K562 (cell line): Measurements from ENCODE around the gene CRADD. TPM values are rescaled to one million over a fixed set of nuclear protein-coding genes. Genes with fewer than 3 reads are reported as not detected.

Source experiments
- BDP1 ChIP-seq: IDR thresholded peaks from 3 replicates; pipeline ENCODE4 v1.6.1; 2011; ENCODE audit not compliant: insufficient read length, insufficient read depth
- CXXC5 ChIP-seq: fragments of 250-450 bp; sonication (Bioruptor Pico); IDR thresholded peaks from 2 replicates; pipeline ENCODE4 v1.8.0; 2022; ENCODE audit warnings: inconsistent platforms, mild to moderate bottlenecking, moderate library complexity
- DMBX1 ChIP-seq: fragments of 250-450 bp; sonication (Bioruptor Pico); IDR thresholded peaks from 2 replicates; pipeline ENCODE4 v1.8.0; 2022; ENCODE audit warnings: inconsistent platforms, mild to moderate bottlenecking, moderate library complexity, borderline replicate concordance
- EP300 ChIP-seq: IDR thresholded peaks from 2 replicates; pipeline ENCODE4 v1.6.1; 2012; ENCODE audit warnings: low read length, improper control_type of control experiment
- GABPA ChIP-seq: fragments of 200-800 bp; sonication (Bioruptor generic); conservative IDR thresholded peaks from 2 replicates; pipeline ENCODE4 v1.6.1; 2016; ENCODE audit warnings: low read depth, missing genetic modification characterization, missing compliant biosample characterization
- HNRNPK ChIP-seq: fragments of 200-400 bp; formaldehyde crosslinking; IDR thresholded peaks from one replicate; pipeline ENCODE4 v1.6.1; 2018; ENCODE audit warnings: mild to moderate bottlenecking, low read depth, low read length; ENCODE audit not compliant: poor library complexity, severe bottlenecking
- JUND ChIP-seq, 2 experiments: IDR thresholded peaks; 2 replicates in 1 of 2; 3 replicates in 1 of 2; pipeline ENCODE4 v1.6.1; 2011; ENCODE audit warnings: borderline replicate concordance in 2 of 2, low read depth in 2 of 2, low read length in 2 of 2, improper control_type of control experiment in 1 of 2, missing biosample characterization in 1 of 2, missing genetic modification characterization in 1 of 2, missing genetic modification reagents in 1 of 2
- MEIS2 ChIP-seq: fragments of 450-650 bp; IDR thresholded peaks from 2 replicates; pipeline ENCODE4 v1.6.1; 2014; ENCODE audit warnings: mild to moderate bottlenecking; ENCODE audit not compliant: partially characterized antibody
- NR2C1 ChIP-seq, 2 experiments: fragments of 450-650 bp; IDR thresholded peaks; 2 replicates each; pipeline ENCODE4 v1.6.1; 2017; ENCODE audit warnings: mild to moderate bottlenecking in 2 of 2, antibody characterized with exemption in 1 of 2, inconsistent platforms in 1 of 2, missing compliant biosample characterization in 1 of 2, missing genetic modification characterization in 1 of 2
- OTX1 ChIP-seq: fragments of 450-650 bp; formaldehyde crosslinking; IDR thresholded peaks from 2 replicates; pipeline ENCODE4 v1.4.0; 2022; ENCODE audit warnings: mild to moderate bottlenecking
- POLR2AphosphoS5 ChIP-seq: IDR thresholded peaks from 2 replicates; pipeline ENCODE4 v1.6.1; 2011; ENCODE audit warnings: mild to moderate bottlenecking, low read depth, low read length, moderate library complexity; ENCODE audit not compliant: control insufficient read depth, insufficient read depth
- PTTG1 ChIP-seq: fragments of 450-650 bp; IDR thresholded peaks from 2 replicates; pipeline ENCODE4 v1.6.1; 2016; ENCODE audit warnings: low read depth, mild to moderate bottlenecking, missing genetic modification characterization, missing compliant biosample characterization
- PURB ChIP-seq: sonication (generic); formaldehyde crosslinking; IDR thresholded peaks from 2 replicates; pipeline ENCODE4 v1.9.0; 2021; ENCODE audit warnings: low read depth, mild to moderate bottlenecking, missing genetic modification reagents
- RBFOX2 ChIP-seq: fragments of 200-400 bp; formaldehyde crosslinking; IDR thresholded peaks from 2 replicates; pipeline ENCODE4 v1.6.1; 2017; ENCODE audit warnings: low read depth, mild to moderate bottlenecking, low read length, moderate library complexity
- RBM39 ChIP-seq: fragments of 200-400 bp; formaldehyde crosslinking; optimal IDR thresholded peaks from 2 replicates; pipeline ENCODE3; 2018; ENCODE audit warnings: low read depth, low read length
- TFAM ChIP-seq: fragments of 250-450 bp; sonication (Bioruptor Pico); conservative IDR thresholded peaks from 2 replicates; pipeline ENCODE4 v1.5.0; 2021; ENCODE audit warnings: mild to moderate bottlenecking, moderate library complexity
- ZNF766 ChIP-seq: fragments of 200-800 bp; sonication (Bioruptor generic); conservative IDR thresholded peaks from 2 replicates; pipeline ENCODE4 v1.6.1; 2016; ENCODE audit warnings: missing genetic modification characterization, missing compliant biosample characterization
- polyA plus RNA-seq, 8 experiments: library from polyadenylated mRNA; depleted of rRNA in 4 of 8; stranded (reverse) in 5 of 8; unstranded in 3 of 8; fragments of >200 nt; fragmentation: Nextera tagmentation in 2 of 8; fragmentation: Illumina TruSeq in 1 of 8; extraction: Ambion mirVana in 2 of 8; extraction: Trizol in 1 of 8; gene quantifications; 2 replicates each; pipeline versions ENCODE4 v1.2.1 to v1.2.3, GENCODE V29; 2011 to 2014; ENCODE audit warnings: inconsistent platforms in 1 of 8, missing spikeins in 1 of 8
- total RNA-seq, 7 experiments: library from RNA; depleted of rRNA in 6 of 7; stranded (reverse); fragments of >200 nt in 6 of 7; fragmentation: Illumina TruSeq in 2 of 7; extraction: Trizol in 2 of 7; gene quantifications; 2 replicates each; pipeline versions ENCODE4 v1.2.1 to v1.2.3, GENCODE V29; 2011 to 2021; ENCODE audit warnings: low replicate concordance in 1 of 7
- TF ChIP-seq, protein P1 (sequence below): sonication (generic); formaldehyde crosslinking; IDR thresholded peaks from 2 replicates; pipeline ENCODE4 v1.4.0; 2020; ENCODE audit warnings: mild to moderate bottlenecking, missing genetic modification reagents
- TF ChIP-seq, protein P2 (sequence below): fragments of 450-650 bp; IDR thresholded peaks from 2 replicates; pipeline ENCODE4 v1.6.1; 2016
- TF ChIP-seq, protein P3 (sequence below), 2 experiments: IDR thresholded peaks; 2 replicates each; pipeline ENCODE4 v1.6.1; 2012; ENCODE audit warnings: improper control_type of control experiment in 2 of 2, low read depth in 2 of 2, low read length in 2 of 2, borderline replicate concordance in 1 of 2

Gene CRADD
- total and polyA plus RNA-seq, 9 of the 15 experiments (the other 6 are each of a cell fraction or from before 2014, with no cell fraction given), result 20.5 to 41.1 (median 25.9) TPM

GRCh38 chr12:93762912-93763553, 85.9 kb downstream of the CRADD start (continued):
- peak; percentile 55 for TF ChIP-seq MEIS2
- TF ChIP-seq POLR2AphosphoS5, result no peak
- TF ChIP-seq NR2C1 (IDR thresholded peaks at IDR 0.05), result no peak
- TF ChIP-seq NR2C1 (tag; IDR thresholded peaks at IDR 0.05), result peak; percentile 46; the same call in 1 of the 2 replicates
- 0 out of 2 replicates have a peak, but pooled peaks have one; percentile 31 for TF ChIP-seq PTTG1 (tag)
- no peak for TF ChIP-seq PURB (CRISPR knock-in tag)
- TF ChIP-seq OTX1, result no peak
- peak; percentile 49; the same call in 1 of the 2 replicates for TF ChIP-seq DMBX1 (CRISPR knock-in tag)
- no peak for TF ChIP-seq HNRNPK
- TF ChIP-seq EP300, result peak; percentile 8; the same call in 1 of the 2 replicates
- no peak for TF ChIP-seq BDP1
- peak; percentile 24 for TF ChIP-seq CXXC5 (CRISPR knock-in tag)
- TF ChIP-seq TFAM (CRISPR knock-in tag), result no peak
- TF ChIP-seq, protein P1, sequence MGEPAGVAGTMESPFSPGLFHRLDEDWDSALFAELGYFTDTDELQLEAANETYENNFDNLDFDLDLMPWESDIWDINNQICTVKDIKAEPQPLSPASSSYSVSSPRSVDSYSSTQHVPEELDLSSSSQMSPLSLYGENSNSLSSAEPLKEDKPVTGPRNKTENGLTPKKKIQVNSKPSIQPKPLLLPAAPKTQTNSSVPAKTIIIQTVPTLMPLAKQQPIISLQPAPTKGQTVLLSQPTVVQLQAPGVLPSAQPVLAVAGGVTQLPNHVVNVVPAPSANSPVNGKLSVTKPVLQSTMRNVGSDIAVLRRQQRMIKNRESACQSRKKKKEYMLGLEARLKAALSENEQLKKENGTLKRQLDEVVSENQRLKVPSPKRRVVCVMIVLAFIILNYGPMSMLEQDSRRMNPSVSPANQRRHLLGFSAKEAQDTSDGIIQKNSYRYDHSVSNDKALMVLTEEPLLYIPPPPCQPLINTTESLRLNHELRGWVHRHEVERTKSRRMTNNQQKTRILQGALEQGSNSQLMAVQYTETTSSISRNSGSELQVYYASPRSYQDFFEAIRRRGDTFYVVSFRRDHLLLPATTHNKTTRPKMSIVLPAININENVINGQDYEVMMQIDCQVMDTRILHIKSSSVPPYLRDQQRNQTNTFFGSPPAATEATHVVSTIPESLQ (CRISPR knock-in tag), result no peak
- TF ChIP-seq ZNF766, result peak; percentile 48; the same call in 1 of the 2 replicates
- TF ChIP-seq RBM39, result no peak
- peak; percentile 26; the same call in 1 of the 2 replicates for TF ChIP-seq RBFOX2
- TF ChIP-seq, protein P2, sequence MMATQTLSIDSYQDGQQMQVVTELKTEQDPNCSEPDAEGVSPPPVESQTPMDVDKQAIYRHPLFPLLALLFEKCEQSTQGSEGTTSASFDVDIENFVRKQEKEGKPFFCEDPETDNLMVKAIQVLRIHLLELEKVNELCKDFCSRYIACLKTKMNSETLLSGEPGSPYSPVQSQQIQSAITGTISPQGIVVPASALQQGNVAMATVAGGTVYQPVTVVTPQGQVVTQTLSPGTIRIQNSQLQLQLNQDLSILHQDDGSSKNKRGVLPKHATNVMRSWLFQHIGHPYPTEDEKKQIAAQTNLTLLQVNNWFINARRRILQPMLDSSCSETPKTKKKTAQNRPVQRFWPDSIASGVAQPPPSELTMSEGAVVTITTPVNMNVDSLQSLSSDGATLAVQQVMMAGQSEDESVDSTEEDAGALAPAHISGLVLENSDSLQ, result peak; percentile 62
- TF ChIP-seq, protein P3, sequence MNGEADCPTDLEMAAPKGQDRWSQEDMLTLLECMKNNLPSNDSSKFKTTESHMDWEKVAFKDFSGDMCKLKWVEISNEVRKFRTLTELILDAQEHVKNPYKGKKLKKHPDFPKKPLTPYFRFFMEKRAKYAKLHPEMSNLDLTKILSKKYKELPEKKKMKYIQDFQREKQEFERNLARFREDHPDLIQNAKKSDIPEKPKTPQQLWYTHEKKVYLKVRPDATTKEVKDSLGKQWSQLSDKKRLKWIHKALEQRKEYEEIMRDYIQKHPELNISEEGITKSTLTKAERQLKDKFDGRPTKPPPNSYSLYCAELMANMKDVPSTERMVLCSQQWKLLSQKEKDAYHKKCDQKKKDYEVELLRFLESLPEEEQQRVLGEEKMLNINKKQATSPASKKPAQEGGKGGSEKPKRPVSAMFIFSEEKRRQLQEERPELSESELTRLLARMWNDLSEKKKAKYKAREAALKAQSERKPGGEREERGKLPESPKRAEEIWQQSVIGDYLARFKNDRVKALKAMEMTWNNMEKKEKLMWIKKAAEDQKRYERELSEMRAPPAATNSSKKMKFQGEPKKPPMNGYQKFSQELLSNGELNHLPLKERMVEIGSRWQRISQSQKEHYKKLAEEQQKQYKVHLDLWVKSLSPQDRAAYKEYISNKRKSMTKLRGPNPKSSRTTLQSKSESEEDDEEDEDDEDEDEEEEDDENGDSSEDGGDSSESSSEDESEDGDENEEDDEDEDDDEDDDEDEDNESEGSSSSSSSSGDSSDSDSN (IDR thresholded peaks at IDR 0.05; ENCODE audit: borderline replicate concordance in 1 of 2, low read depth in 2 of 2, low read length in 2 of 2), result 0 out of 4 replicates have a peak, but pooled peaks of 1 of the 2 experiments have one; percentile 14
- TF ChIP-seq GABPA (tag), result 0 out of 2 replicates have a peak, but pooled peaks have one; percentile 4
- TF ChIP-seq JUND (IDR thresholded peaks at IDR 0.05; ENCODE audit: borderline replicate concordance, low read depth, low read length), result no peak
- peak; percentile 40; the same call in 1 of the 3 replicates for TF ChIP-seq JUND (tag; IDR thresholded peaks at IDR 0.05; ENCODE audit: borderline replicate concordance, low read depth, low read length)
